Sigmoid colon (tissue), 7 donors: ENCODE results near the gene KLHL9. TPM values are rescaled to one million over a fixed set of nuclear protein-coding genes. Genes with fewer than 3 reads are reported as not detected.

Source experiments
- DNase-seq: peaks from one replicate; pipeline ENCODE4 v3.0.0-alpha.2; 2019
- H3K27ac ChIP-seq, 4 donors: fragments of 200-600 bp; sonication (generic); one replicate each; pipeline ENCODE4 v1.5.1; 2016 to 2019; ENCODE audit warnings: mild to moderate bottlenecking in 1 of 4
- H3K27me3 ChIP-seq, 3 donors: fragments of 200-600 bp; sonication (generic); one replicate each; pipeline ENCODE4 v1.5.1; 2019; ENCODE audit warnings: mild to moderate bottlenecking in 1 of 3
- H3K36me3 ChIP-seq, 4 donors: fragments of 200-600 bp; sonication (generic); one replicate each; pipeline ENCODE4 v1.5.1; 2016 to 2019
- H3K4me1 ChIP-seq, 4 donors: fragments of 200-600 bp; sonication (generic); one replicate each; pipeline ENCODE4 v1.5.1; 2017 to 2019
- H3K4me3 ChIP-seq, 4 donors: fragments of 200-600 bp; sonication (generic); one replicate each; pipeline ENCODE4 v1.5.1; 2017 to 2019; ENCODE audit warnings: mild to moderate bottlenecking in 2 of 4, moderate library complexity in 1 of 4
- H3K9me3 ChIP-seq, 4 donors: fragments of 200-600 bp in 3 of 4; sonication (generic) in 3 of 4; one replicate each; pipeline versions ENCODE4 v1.5.1 to v1.6.1; 2013 to 2019
- CTCF ChIP-seq, 4 experiments: fragments of 450-650 bp in 3 of 4; fragments of 200-600 bp in 1 of 4; IDR thresholded peaks; one replicate each; pipeline ENCODE4 v1.5.1; 2016 to 2019; ENCODE audit warnings: antibody characterized with exemption in 4 of 4, mild to moderate bottlenecking in 3 of 4, moderate library complexity in 2 of 4
- EP300 ChIP-seq, 4 donors: sonication (generic); formaldehyde crosslinking; IDR thresholded peaks; one replicate each; pipeline ENCODE4 v1.6.1; 2017; ENCODE audit warnings: antibody characterized with exemption in 4 of 4
- POLR2A ChIP-seq, 2 donors: fragments of 450-650 bp; IDR thresholded peaks; one replicate each; pipeline ENCODE4 v1.6.1; 2016; ENCODE audit warnings: antibody characterized with exemption in 2 of 2, mild to moderate bottlenecking in 2 of 2, moderate library complexity in 2 of 2
- POLR2AphosphoS5 ChIP-seq, 4 donors: sonication (generic); formaldehyde crosslinking; IDR thresholded peaks; one replicate each; pipeline ENCODE4 v1.6.1; 2017; ENCODE audit warnings: antibody characterized with exemption in 4 of 4
- WGBS, 2 donors: extraction: QIAGEN DNeasy Blood & Tissue Kit; methylation state at CpG; one replicate each; pipeline ENCODE4 v1.1.7; 2013; 5-methylcytosine and 5-hydroxymethylcytosine counted together
- intact Hi-C: fragments of 100-400 bp; cut with DNase I; formaldehyde crosslinking; loops from one replicate; pipeline ENCODE4 v1.15.1; 2023
- polyA plus RNA-seq, 3 donors: library from polyadenylated mRNA; stranded (reverse); fragments of 200-250 nt; gene quantifications; one replicate each; pipeline ENCODE4 v1.2.3, GENCODE V29; 2013
- total RNA-seq, 4 donors: library from RNA; depleted of rRNA; stranded (reverse); fragments of >200 nt; gene quantifications; one replicate each; pipeline ENCODE4 v1.1.0, GENCODE V29; 2016
- donor health status: healthy with polysubstance abuse.
- donor health status: Bipolar disorder and iron deficiency.
- donor health status: healthy.

The KLHL9 gene
- total and polyA plus RNA-seq, 7 donors: 8.4 to 26.4 (median 17.2) TPM

- no peaks in the 10 kb centered on the region for H3K9me3 ChIP-seq
- TF ChIP-seq POLR2A (IDR thresholded peaks at IDR 0.05) (no peak), EP300 (IDR thresholded peaks at IDR 0.05) (no peak), CTCF (IDR thresholded peaks at IDR 0.05) (no peak), POLR2AphosphoS5 (IDR thresholded peaks at IDR 0.05) (no peak)
- no peak for DNase-seq
- no peaks in the 10 kb centered on the region for H3K27me3 ChIP-seq
- peaks cover 0 to 10% (median 0%) of the 10 kb centered on the region in 4 donors for H3K36me3 ChIP-seq
- 58 to 69% methylated on average over 5 of the region's 5 CpGs for WGBS, 2 donors
- peak overlapping the region in 1 of 4 donors; percentile 20 for H3K27ac ChIP-seq
- peak overlapping the region in 1 of 4 donors; percentile 86 for H3K4me3 ChIP-seq
- intact Hi-C loops: loop anchor here (5.0 kb wide), 1 partner anchor 470 kb away; the partner anchor contains the start of gene MTAP
- peaks cover 0 to 74% (median 63%) of the 10 kb centered on the region in 4 donors for H3K4me1 ChIP-seq
These were observed 3.4 kb downstream of the KLHL9 start for GRCh38 chr9:21331676-21332402.

- no peaks in the 10 kb centered on the region for H3K9me3 ChIP-seq
- H3K4me3 ChIP-seq: no peak overlapping the region
- DNase-seq: no peak
- H3K4me1 ChIP-seq: peaks cover 0 to 62% (median 35%) of the 10 kb centered on the region in 4 donors
- intact Hi-C loops: loop anchor here (1.0 to 5.0 kb wide), 4 partner anchors 8 to 461 kb away; no protein-coding TSS in a partner anchor
- H3K27me3 ChIP-seq: no peaks in the 10 kb centered on the region
- no peak overlapping the region for H3K27ac ChIP-seq
- 36 to 38% methylated on average over 2 of the region's 2 CpGs for WGBS, 2 donors
- peaks cover 0 to 24% (median 5%) of the 10 kb centered on the region in 4 donors for H3K36me3 ChIP-seq
- TF ChIP-seq EP300 (IDR thresholded peaks at IDR 0.05) (no peak), CTCF (IDR thresholded peaks at IDR 0.05) (peak; percentile 28 to 59 (median 34))
These were observed 8.6 kb downstream of the KLHL9 start for GRCh38 chr9:21326526-21327139.

- WGBS, 2 donors: 87 to 92% methylated on average over 4 of the region's 4 CpGs
These were observed 11.2 kb downstream of the KLHL9 start for GRCh38 chr9:21324047-21324446.

DNA sequence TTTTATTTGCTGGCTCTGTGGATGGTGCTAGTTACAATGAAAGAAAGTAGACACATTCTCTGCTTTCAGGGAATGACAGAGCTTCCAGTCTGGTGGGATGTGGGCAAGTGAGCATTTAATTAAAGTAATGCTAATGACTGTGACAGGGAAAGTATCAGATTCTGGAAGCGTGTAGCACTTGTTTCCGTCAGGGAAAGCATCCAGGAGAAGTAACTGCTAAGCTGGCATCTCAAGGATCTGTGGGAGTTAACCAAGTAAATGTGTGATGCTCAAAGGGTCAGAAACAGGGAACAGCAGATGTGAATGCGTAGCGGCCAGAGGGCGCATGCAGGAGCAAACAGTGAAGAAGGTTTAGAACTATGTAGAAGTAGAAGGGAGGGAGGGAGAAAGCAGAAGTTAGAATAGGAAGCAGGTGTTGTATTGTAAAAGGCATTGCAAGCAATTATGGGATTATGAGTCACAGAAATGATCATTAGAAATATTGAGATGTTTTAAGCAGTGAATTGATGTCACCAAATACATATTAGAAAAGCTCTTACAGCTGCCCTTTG is 12.2 kb downstream of the KLHL9 start:
- intact Hi-C loops: no loop called here
- Histone ChIP-seq H3K4me3 (no peak overlapping the region), H3K9me3 (no peaks in the 10 kb centered on the region), H3K27ac (no peak overlapping the region), H3K27me3 (no peaks in the 10 kb centered on the region), H3K36me3 (peaks cover 0 to 34% (median 5%) of the 10 kb centered on the region in 4 donors), H3K4me1 (peaks cover 0 to 25% (median 2%) of the 10 kb centered on the region in 4 donors)
- TF ChIP-seq EP300 (IDR thresholded peaks at IDR 0.05) (no peak), CTCF (IDR thresholded peaks at IDR 0.05) (no peak), POLR2A (IDR thresholded peaks at IDR 0.05) (no peak), POLR2AphosphoS5 (IDR thresholded peaks at IDR 0.05) (no peak)
- DNase-seq: no peak
- WGBS, 2 donors: 87 to 90% methylated on average over 5 of the region's 5 CpGs

More at GRCh38 chr9:21324047-21324446, 11.2 kb downstream of the KLHL9 start:
- intact Hi-C loops: no loop called here
- TF ChIP-seq EP300 (IDR thresholded peaks at IDR 0.05) (no peak), POLR2AphosphoS5 (IDR thresholded peaks at IDR 0.05) (no peak), CTCF (IDR thresholded peaks at IDR 0.05) (no peak), POLR2A (IDR thresholded peaks at IDR 0.05) (no peak)
- no peak for DNase-seq
- Histone ChIP-seq H3K4me3 (no peak overlapping the region), H3K9me3 (no peaks in the 10 kb centered on the region), H3K27ac (no peak overlapping the region), H3K4me1 (peaks cover 0 to 36% (median 10%) of the 10 kb centered on the region in 4 donors), H3K27me3 (no peaks in the 10 kb centered on the region), H3K36me3 (peaks cover 0 to 34% (median 5%) of the 10 kb centered on the region in 4 donors)
